Esophagus muscularis mucosa (tissue), 4 donors: ENCODE results near the gene GRM5. TPM values are rescaled to one million over a fixed set of nuclear protein-coding genes. Genes with fewer than 3 reads are reported as not detected.

Experiments
- DNase-seq: peaks from one replicate; pipeline ENCODE4 v3.0.0-alpha.2; 2017; ENCODE audit errors: extremely low spot score
- H3K27ac ChIP-seq, 4 donors: fragments of 200-600 bp; sonication (generic); replicated peaks in 1 of 4; 1 replicate in 3 of 4; 2 replicates in 1 of 4; pipeline ENCODE4 v1.5.1; 2016 to 2019; ENCODE audit warnings: mild to moderate bottlenecking in 1 of 4
- H3K27me3 ChIP-seq, 4 donors: fragments of 200-600 bp; sonication (generic); one replicate each; pipeline versions ENCODE4 v1.5.1 to v1.6.0; 2016 to 2019
- H3K36me3 ChIP-seq, 4 donors: fragments of 200-600 bp; sonication (generic); one replicate each; pipeline ENCODE4 v1.5.1; 2016 to 2019
- H3K4me1 ChIP-seq, 4 donors: fragments of 200-600 bp; sonication (generic); one replicate each; pipeline ENCODE4 v1.5.1; 2016 to 2019
- H3K4me3 ChIP-seq, 4 donors: fragments of 200-600 bp; sonication (generic); 1 replicate in 2 of 4; 2 replicates in 2 of 4; pipeline ENCODE4 v1.5.1; 2016 to 2019; ENCODE audit warnings: mild to moderate bottlenecking in 4 of 4, moderate library complexity in 1 of 4
- H3K9me3 ChIP-seq, 4 donors: fragments of 200-600 bp; sonication (generic); 1 replicate in 3 of 4; 2 replicates in 1 of 4; pipeline ENCODE4 v1.5.1; 2016 to 2019
- CTCF ChIP-seq, 3 experiments: fragments of 200-600 bp in 2 of 3; fragments of 450-650 bp in 1 of 3; sonication (generic) in 2 of 3; IDR thresholded peaks; one replicate each; pipeline ENCODE4 v1.5.1; 2017 to 2019; ENCODE audit warnings: antibody characterized with exemption in 3 of 3, mild to moderate bottlenecking in 2 of 3, moderate library complexity in 1 of 3
- EP300 ChIP-seq: sonication (generic); formaldehyde crosslinking; IDR thresholded peaks from one replicate; pipeline ENCODE4 v1.6.1; 2017; ENCODE audit warnings: antibody characterized with exemption
- POLR2A ChIP-seq: fragments of 450-650 bp; IDR thresholded peaks from one replicate; pipeline ENCODE4 v1.6.1; 2017; ENCODE audit warnings: antibody characterized with exemption, moderate library complexity, mild to moderate bottlenecking, low read depth
- POLR2AphosphoS5 ChIP-seq, 2 donors: sonication (generic); formaldehyde crosslinking; IDR thresholded peaks; one replicate each; pipeline ENCODE4 v1.6.1; 2017; ENCODE audit warnings: antibody characterized with exemption in 2 of 2
- WGBS: methylation state at CpG from one replicate; pipeline ENCODE4 v1.1.5; 2018; 5-methylcytosine and 5-hydroxymethylcytosine counted together
- intact Hi-C: fragments of 100-400 bp; cut with DNase I; formaldehyde crosslinking; loops from one replicate; pipeline ENCODE4 v1.15.1; 2023
- total RNA-seq, 4 donors: library from RNA; depleted of rRNA; stranded (reverse); fragments of >200 nt; gene quantifications; one replicate each; pipeline versions ENCODE4 v1.1.0 to v1.2.1, GENCODE V29; 2016

The GRM5 gene
- total RNA-seq, 4 donors from 2014 or later = not detected

DNA sequence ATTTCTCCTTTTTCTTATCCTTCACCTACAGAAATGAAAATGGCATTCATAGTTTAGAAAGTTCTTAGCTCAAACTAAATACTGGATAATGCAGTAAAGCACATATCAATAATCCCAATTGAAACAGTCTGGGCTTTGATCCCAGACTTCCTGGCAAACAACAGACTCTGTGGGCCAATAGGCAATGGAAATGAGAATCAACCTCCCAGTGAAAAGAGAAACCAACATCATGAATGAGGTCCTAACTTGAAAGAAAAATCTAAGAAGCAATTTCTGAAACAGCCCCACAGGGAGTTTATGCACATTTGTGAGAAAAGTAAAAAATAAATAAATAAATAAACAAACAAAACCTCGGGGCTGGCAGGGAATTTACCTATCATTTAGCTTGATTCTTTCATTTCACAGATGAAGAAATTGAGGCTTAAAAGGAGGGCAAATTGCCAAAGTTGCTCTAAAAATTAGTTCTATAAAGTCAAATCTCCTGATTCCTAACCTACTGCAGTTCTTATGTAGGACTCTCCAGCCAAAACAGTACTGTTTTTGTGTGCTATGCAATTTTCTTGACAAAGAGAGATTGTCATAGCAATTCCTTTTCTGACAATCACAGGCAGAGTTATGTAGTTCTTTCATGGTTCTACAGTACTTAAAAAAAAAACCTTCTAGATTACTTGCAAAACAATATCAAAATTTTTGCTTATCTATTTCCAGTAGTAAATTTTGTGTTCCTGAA lies 265.8 kb downstream of the GRM5 start:
- H3K27ac ChIP-seq = no peak overlapping the region
- no peak for DNase-seq
- H3K4me1 ChIP-seq = no peaks in the 10 kb centered on the region
- 52% methylated on average over 1 of the region's 1 CpG for WGBS
- H3K36me3 ChIP-seq = no peaks in the 10 kb centered on the region
- H3K27me3 ChIP-seq = no peaks in the 10 kb centered on the region
- no peak for TF ChIP-seq CTCF (IDR thresholded peaks at IDR 0.05)
- intact Hi-C loops = no loop called here
- H3K4me3 ChIP-seq = no peak overlapping the region
- no peaks in the 10 kb centered on the region for H3K9me3 ChIP-seq

- Histone ChIP-seq H3K27me3 (no peaks in the 10 kb centered on the region), H3K9me3 (no peaks in the 10 kb centered on the region), H3K4me3 (no peak overlapping the region), H3K27ac (no peak overlapping the region), H3K4me1 (no peaks in the 10 kb centered on the region), H3K36me3 (no peaks in the 10 kb centered on the region)
- intact Hi-C loops = no loop called here
- DNase-seq = no peak
- TF ChIP-seq EP300 = no peak
- no peak for TF ChIP-seq CTCF (IDR thresholded peaks at IDR 0.05)
- TF ChIP-seq POLR2A = no peak
- no peak for TF ChIP-seq POLR2AphosphoS5 (IDR thresholded peaks at IDR 0.05)
Measured at GRCh38 chr11:88790182-88790581, 275.6 kb downstream of the GRM5 start.

DNA sequence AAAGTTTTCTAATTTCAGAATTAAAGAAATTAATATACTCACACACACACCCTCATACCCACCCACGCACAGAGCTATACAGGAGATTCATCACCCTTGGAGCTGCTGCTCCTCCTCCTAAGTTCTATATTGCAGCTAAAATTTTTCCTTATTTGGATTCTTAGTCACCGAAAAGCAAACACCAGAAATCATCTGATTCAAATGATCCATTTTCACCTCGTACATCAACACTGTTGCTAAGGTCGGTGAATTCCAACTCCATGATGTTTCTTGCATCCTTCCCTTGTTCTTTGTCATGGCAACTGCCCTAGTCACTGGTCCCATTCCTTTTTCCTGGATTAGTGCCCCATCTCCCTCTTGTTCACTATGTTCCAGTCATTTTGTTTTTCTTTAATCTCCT lies 286.2 kb downstream of the GRM5 start:
- no peaks in the 10 kb centered on the region for H3K27me3 ChIP-seq
- 50% methylated on average over 4 of the region's 4 CpGs for WGBS
- H3K4me1 ChIP-seq = peaks cover 0 to 13% (median 0%) of the 10 kb centered on the region in 4 donors
- H3K36me3 ChIP-seq = no peaks in the 10 kb centered on the region
- no peak overlapping the region for H3K4me3 ChIP-seq
- intact Hi-C loops = no loop called here
- TF ChIP-seq POLR2AphosphoS5 (IDR thresholded peaks at IDR 0.05) (no peak), EP300 (no peak), POLR2A (no peak), CTCF (IDR thresholded peaks at IDR 0.05) (no peak)
- H3K27ac ChIP-seq = no peak overlapping the region
- no peak for DNase-seq
- no peaks in the 10 kb centered on the region for H3K9me3 ChIP-seq

- Histone ChIP-seq H3K27me3 (no peaks in the 10 kb centered on the region), H3K4me1 (no peaks in the 10 kb centered on the region), H3K4me3 (no peak overlapping the region), H3K36me3 (no peaks in the 10 kb centered on the region), H3K27ac (no peak overlapping the region), H3K9me3 (no peaks in the 10 kb centered on the region)
- intact Hi-C loops = no loop called here
- WGBS = 48% methylated on average over 3 of the region's 3 CpGs
- no peak for DNase-seq
- TF ChIP-seq CTCF (IDR thresholded peaks at IDR 0.05) (no peak), EP300 (no peak), POLR2A (no peak), POLR2AphosphoS5 (IDR thresholded peaks at IDR 0.05) (no peak)
Measured at GRCh38 chr11:88770475-88771079, 295.2 kb downstream of the GRM5 start.

DNA sequence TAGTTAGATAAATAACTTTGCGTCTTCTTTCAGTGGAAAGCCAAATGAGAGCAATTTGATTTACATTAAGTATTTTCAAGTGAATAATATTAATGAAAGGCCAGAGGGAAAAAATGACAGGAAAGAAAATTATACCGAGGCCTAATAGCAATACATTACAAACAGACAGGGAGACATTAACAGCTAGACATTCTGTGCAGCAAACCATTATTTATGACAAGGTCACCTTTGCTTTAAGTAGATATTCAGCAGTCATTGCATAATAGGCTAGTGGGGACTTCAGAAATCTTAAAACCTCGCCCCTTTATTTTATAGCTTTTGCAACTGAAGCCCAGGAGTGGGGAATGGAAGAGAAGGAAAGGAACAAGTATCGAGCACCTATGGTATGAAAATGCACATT lies 321.6 kb downstream of the GRM5 start:
- WGBS = 91% methylated on average over 4 of the region's 4 CpGs
- Histone ChIP-seq H3K27ac (no peak overlapping the region), H3K9me3 (no peaks in the 10 kb centered on the region), H3K4me1 (no peaks in the 10 kb centered on the region), H3K36me3 (no peaks in the 10 kb centered on the region), H3K4me3 (no peak overlapping the region), H3K27me3 (no peaks in the 10 kb centered on the region)
- no peak for DNase-seq
- intact Hi-C loops = no loop called here
- TF ChIP-seq EP300 = no peak
- TF ChIP-seq POLR2AphosphoS5 (IDR thresholded peaks at IDR 0.05) = no peak
- no peak for TF ChIP-seq POLR2A
- TF ChIP-seq CTCF (IDR thresholded peaks at IDR 0.05) = no peak
